GM23338 (cell line): ENCODE results near the gene GRIK2. TPM values are rescaled to one million over a fixed set of nuclear protein-coding genes. Genes with fewer than 3 reads are reported as not detected.

Experiments
- ATAC-seq: fragments of 200-7000 bp; cut with Tn5 transposase; 3 replicates; pipeline ENCODE4 v1.9.1; 2020
- DNase-seq: peaks from one replicate; pipeline ENCODE4 v3.0.0-alpha.2; 2015; ENCODE audit warnings: low spot score
- H2AFZ ChIP-seq: fragments of 200-600 bp; sonication (generic); 2 replicates; pipeline ENCODE4 v1.8.0; 2016; ENCODE audit warnings: antibody characterized with exemption, mild to moderate bottlenecking, moderate library complexity
- H3F3A ChIP-seq: fragments of 200-600 bp; sonication (generic); replicated peaks from 2 replicates; pipeline ENCODE4 v1.8.0; 2017; ENCODE audit warnings: antibody characterized with exemption, mixed run types, low read depth
- H3K27ac ChIP-seq: fragments of 200-600 bp; sonication (generic); 2 replicates; pipeline ENCODE4 v1.6.1; 2016; ENCODE audit warnings: low read depth
- H3K27me3 ChIP-seq: fragments of 200-600 bp; sonication (generic); 2 replicates; pipeline ENCODE4 v1.8.0; 2016; ENCODE audit warnings: mild to moderate bottlenecking, mixed run types, moderate library complexity; ENCODE audit not compliant: insufficient read depth
- H3K36me3 ChIP-seq: fragments of 200-600 bp; sonication (generic); 2 replicates; pipeline ENCODE4 v1.8.0; 2016; ENCODE audit warnings: mild to moderate bottlenecking; ENCODE audit not compliant: insufficient read depth
- H3K4me1 ChIP-seq: fragments of 200-600 bp; sonication (generic); 2 replicates; pipeline ENCODE4 v1.8.0; 2016; ENCODE audit warnings: mild to moderate bottlenecking, moderate library complexity; ENCODE audit not compliant: insufficient read depth
- H3K4me2 ChIP-seq: fragments of 200-600 bp; sonication (generic); 2 replicates; pipeline ENCODE4 v1.7.1; 2017; ENCODE audit warnings: mixed run types
- H3K4me3 ChIP-seq: fragments of 200-600 bp; sonication (generic); 2 replicates; pipeline ENCODE4 v1.6.1; 2016; ENCODE audit warnings: mixed run types
- H3K79me2 ChIP-seq: fragments of 200-600 bp; sonication (generic); replicated peaks from 2 replicates; pipeline ENCODE4 v1.8.0; 2017; ENCODE audit warnings: mild to moderate bottlenecking; ENCODE audit not compliant: insufficient read depth
- H3K9me2 ChIP-seq: fragments of 200-600 bp; sonication (generic); 2 replicates; pipeline ENCODE4 v1.8.0; 2017; ENCODE audit not compliant: insufficient read depth
- H4K20me1 ChIP-seq: fragments of 200-600 bp; sonication (generic); replicated peaks from 2 replicates; pipeline ENCODE4 v1.8.0; 2017; ENCODE audit warnings: mild to moderate bottlenecking; ENCODE audit not compliant: insufficient read depth
- H3K27ac Mint-ChIP-seq: 2 replicates; pipeline ENCODE4 v1.8.0; 2020; ENCODE audit warnings: inconsistent platforms, mild to moderate bottlenecking, moderate library complexity, mixed read lengths
- H3K27me3 Mint-ChIP-seq: 3 replicates; pipeline ENCODE4 v1.8.0; 2022; ENCODE audit warnings: low read depth, mild to moderate bottlenecking, moderate library complexity, mixed read lengths, inconsistent platforms; ENCODE audit not compliant: insufficient read depth, poor library complexity
- H3K36me3 Mint-ChIP-seq: 3 replicates; pipeline ENCODE4 v1.8.0; 2021; ENCODE audit warnings: low read depth, mild to moderate bottlenecking, inconsistent platforms, moderate library complexity, mixed read lengths
- H3K4me1 Mint-ChIP-seq: 3 replicates; pipeline ENCODE4 v1.8.0; 2020; ENCODE audit warnings: mild to moderate bottlenecking, inconsistent platforms, mixed read lengths
- H3K4me3 Mint-ChIP-seq: 3 replicates; pipeline ENCODE4 v1.8.0; 2021; ENCODE audit warnings: moderate library complexity, mild to moderate bottlenecking, inconsistent platforms, mixed read lengths
- H3K9me3 Mint-ChIP-seq: 3 replicates; pipeline ENCODE4 v1.8.0; 2020; ENCODE audit warnings: moderate library complexity, mild to moderate bottlenecking, inconsistent platforms, mixed read lengths
- CREB1 ChIP-seq: fragments of 250-450 bp; sonication (Bioruptor Pico); IDR thresholded peaks from 2 replicates; pipeline ENCODE4 v1.5.0; 2020; ENCODE audit warnings: low read depth, mild to moderate bottlenecking, moderate library complexity
- CTCF ChIP-seq, 2 experiments: fragments of 200-600 bp in 1 of 2; sonication (generic) in 1 of 2; conservative IDR thresholded peaks; 2 replicates each; pipeline versions ENCODE4 v1.5.1 to v1.6.1; 2016 to 2017; ENCODE audit warnings: antibody characterized with exemption in 2 of 2, low read depth in 2 of 2, mild to moderate bottlenecking in 2 of 2, moderate library complexity in 1 of 2
- ETS1 ChIP-seq: IDR thresholded peaks from 2 replicates; pipeline ENCODE4 v1.6.1; 2016; ENCODE audit warnings: antibody characterized with exemption
- EZH2 ChIP-seq: fragments of 200-600 bp; sonication (generic); IDR thresholded peaks from one replicate; pipeline ENCODE4 v1.8.0; 2017; ENCODE audit warnings: antibody characterized with exemption, mild to moderate bottlenecking, low read depth; ENCODE audit not compliant: unreplicated experiment
- EZH2phosphoT487 ChIP-seq: fragments of 200-600 bp; sonication (generic); IDR thresholded peaks from one replicate; pipeline ENCODE4 v1.8.1; 2018; ENCODE audit warnings: antibody characterized with exemption; ENCODE audit not compliant: unreplicated experiment
- JUNB ChIP-seq: IDR thresholded peaks from one replicate; pipeline ENCODE4 v1.6.1; 2016; ENCODE audit warnings: antibody characterized with exemption; ENCODE audit not compliant: unreplicated experiment
- NANOG ChIP-seq: IDR thresholded peaks from 2 replicates; pipeline ENCODE4 v1.6.1; 2016; ENCODE audit warnings: antibody characterized with exemption, borderline replicate concordance
- POLR2AphosphoS5 ChIP-seq: IDR thresholded peaks from 2 replicates; pipeline ENCODE4 v1.6.1; 2016; ENCODE audit warnings: antibody characterized with exemption, low read depth
- REST ChIP-seq: IDR thresholded peaks from one replicate; pipeline ENCODE4 v1.6.1; 2018; ENCODE audit warnings: antibody characterized with exemption; ENCODE audit not compliant: unreplicated experiment
- STAT1 ChIP-seq: IDR thresholded peaks from one replicate; pipeline ENCODE4 v1.6.1; 2016; ENCODE audit warnings: antibody characterized with exemption; ENCODE audit not compliant: unreplicated experiment
- ZNF114 ChIP-seq: fragments of 250-450 bp; sonication (Bioruptor Pico); IDR thresholded peaks from 2 replicates; pipeline ENCODE4 v1.5.0; 2020; ENCODE audit warnings: mild to moderate bottlenecking, moderate library complexity
- ZNF331 ChIP-seq: fragments of 250-450 bp; sonication (Bioruptor Pico); IDR thresholded peaks from 2 replicates; pipeline ENCODE4 v1.5.0; 2020; ENCODE audit warnings: low read depth, mild to moderate bottlenecking, moderate library complexity
- ZNF462 ChIP-seq: fragments of 250-450 bp; sonication (Bioruptor Pico); IDR thresholded peaks from 2 replicates; pipeline ENCODE4 v1.5.0; 2020; ENCODE audit warnings: mild to moderate bottlenecking, moderate library complexity
- polyA plus RNA-seq: library from polyadenylated mRNA; unstranded; fragments of >200 nt; fragmentation: Nextera tagmentation; extraction: Ambion mirVana; gene quantifications from 2 replicates; pipeline ENCODE4 v1.2.1, GENCODE V29; 2016
- total RNA-seq: library from RNA; depleted of rRNA; stranded (reverse); fragments of >200 nt; shearing (Covaris generic); gene quantifications from 2 replicates; pipeline ENCODE4 v1.2.3, GENCODE V29; 2014

Gene GRIK2
- total and polyA plus RNA-seq, 2 experiments from 2014 or later = 0.73 to 3.0 TPM

DNA sequence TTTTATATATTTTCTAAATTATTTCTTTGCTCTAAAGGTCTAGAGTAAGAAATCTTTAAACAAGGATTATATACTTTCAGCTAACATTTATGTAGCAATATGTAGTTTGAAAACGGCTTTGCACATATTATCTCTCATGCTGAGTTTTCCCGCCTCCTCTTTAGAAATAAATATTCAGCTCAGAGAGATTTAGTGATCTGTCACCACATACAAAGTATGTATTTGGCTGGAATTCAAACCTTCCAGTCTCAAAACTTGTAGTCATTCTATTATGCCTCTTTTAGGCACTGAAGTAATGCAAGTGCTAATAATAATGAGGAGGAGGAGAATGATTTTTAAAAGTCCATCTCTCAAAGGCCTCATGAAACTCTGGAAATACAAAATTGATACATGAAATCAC, 525.0 kb downstream of the GRIK2 start:
- no peaks in the 10 kb centered on the region for H3K36me3 ChIP-seq
- ATAC-seq = no peak
- no peaks in the 10 kb centered on the region for H3K4me1 ChIP-seq

More for the DNA sequence above, 525.0 kb downstream of the GRIK2 start:
- no peaks in the 10 kb centered on the region for H3K9me3 Mint-ChIP-seq
- no peak overlapping the region for H3K4me3 Mint-ChIP-seq
- H3K27ac Mint-ChIP-seq = no peak overlapping the region
- no peaks in the 10 kb centered on the region for H3K27me3 Mint-ChIP-seq
- TF ChIP-seq REST (no peak), JUNB (no peak), CTCF (conservative IDR thresholded peaks at IDR 0.05; ENCODE audit: low read depth in 2 of 2) (no peak), STAT1 (no peak), EZH2 (no peak), CREB1 (CRISPR knock-in tag) (no peak), ZNF462 (CRISPR knock-in tag) (no peak), ZNF331 (CRISPR knock-in tag) (no peak), POLR2AphosphoS5 (no peak), ETS1 (no peak), ZNF114 (CRISPR knock-in tag) (no peak), EZH2phosphoT487 (no peak), NANOG (no peak)
- Histone ChIP-seq H3K4me2 (no peak overlapping the region), H4K20me1 (no peaks in the 10 kb centered on the region), H3K79me2 (no peaks in the 10 kb centered on the region), H3K27me3 (no peaks in the 10 kb centered on the region), H3K27ac (no peak overlapping the region), H2AFZ (no peak overlapping the region; the same call in 1 of the 2 replicates), H3F3A (no peaks in the 10 kb centered on the region), H3K9me2 (no peaks in the 10 kb centered on the region), H3K4me3 (no peak overlapping the region)
- no peak for DNase-seq
- H3K4me1 Mint-ChIP-seq = no peaks in the 10 kb centered on the region; the same call in 2 of the 3 replicates
- no peaks in the 10 kb centered on the region for H3K36me3 Mint-ChIP-seq
